GM18499 (cell line): ENCODE data around the gene ANKRD40.

ENCODE experiments used
- ATAC-seq: cut with Tn5 transposase; IDR thresholded peaks from one replicate; pipeline ENCODE4 v1.9.1; 2021; ENCODE audit warnings: moderate number of reproducible peaks; ENCODE audit not compliant: insufficient read depth, unreplicated experiment

Gene ANKRD40

DNA sequence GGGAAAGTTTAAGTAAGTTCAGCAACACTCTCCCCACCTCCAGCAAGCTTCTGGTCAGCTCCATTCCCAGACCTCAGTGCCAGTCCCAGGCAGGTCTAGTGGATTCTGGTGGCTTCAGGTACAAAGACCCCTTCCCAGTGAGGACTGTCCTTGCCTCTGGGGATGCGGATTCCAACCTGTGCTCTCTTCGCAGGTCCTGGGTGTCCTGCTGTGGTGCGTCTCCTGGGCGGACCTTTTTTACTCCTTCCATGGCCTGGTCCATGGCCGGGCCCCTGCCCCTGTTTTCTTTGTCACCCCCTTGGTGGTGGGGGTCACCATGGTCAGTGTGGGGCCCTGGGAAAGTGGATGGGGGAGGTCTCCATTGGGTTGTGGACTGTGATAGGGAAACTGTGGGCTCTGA lies 51.2 kb downstream of the ANKRD40 start:
- no peak for ATAC-seq

DNA sequence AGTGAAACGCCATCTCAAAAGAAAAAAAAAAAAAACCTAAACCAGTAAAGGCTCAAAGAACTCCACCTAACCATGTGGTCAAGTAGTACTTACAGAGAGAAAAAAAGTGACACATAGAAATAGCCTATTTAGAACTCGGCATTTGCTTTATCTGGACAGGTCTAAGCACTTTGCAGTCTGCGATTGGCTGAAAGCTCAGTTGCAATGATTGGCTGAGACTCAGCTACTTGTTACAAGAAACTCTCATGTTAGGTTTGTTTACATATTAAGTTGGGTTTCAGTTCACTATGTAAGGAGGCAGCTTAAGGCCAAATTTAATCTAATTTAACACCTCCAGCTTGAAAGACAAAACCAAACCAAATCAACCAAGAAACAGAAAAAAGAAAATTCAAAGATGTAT lies 54.0 kb downstream of the ANKRD40 start:
- ATAC-seq = no peak

DNA sequence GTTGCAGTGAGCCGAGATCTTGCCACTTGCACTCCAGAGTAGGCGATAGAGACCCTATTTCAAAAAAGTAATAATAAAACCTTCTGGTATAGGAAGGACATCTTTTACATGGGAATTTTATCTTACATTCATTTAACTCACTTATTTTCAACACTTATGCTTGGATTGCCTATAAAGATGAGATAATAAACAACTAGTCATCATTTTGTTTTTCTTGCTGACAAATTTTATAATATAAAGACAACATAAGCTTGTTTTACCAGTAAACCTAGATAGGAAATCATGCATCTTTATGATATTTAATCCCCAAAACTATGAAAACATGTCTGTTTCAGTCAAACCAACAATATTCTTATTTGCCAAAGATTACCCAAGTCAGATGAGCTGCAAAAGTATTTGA lies 56.1 kb downstream of the ANKRD40 start:
- no peak for ATAC-seq

DNA sequence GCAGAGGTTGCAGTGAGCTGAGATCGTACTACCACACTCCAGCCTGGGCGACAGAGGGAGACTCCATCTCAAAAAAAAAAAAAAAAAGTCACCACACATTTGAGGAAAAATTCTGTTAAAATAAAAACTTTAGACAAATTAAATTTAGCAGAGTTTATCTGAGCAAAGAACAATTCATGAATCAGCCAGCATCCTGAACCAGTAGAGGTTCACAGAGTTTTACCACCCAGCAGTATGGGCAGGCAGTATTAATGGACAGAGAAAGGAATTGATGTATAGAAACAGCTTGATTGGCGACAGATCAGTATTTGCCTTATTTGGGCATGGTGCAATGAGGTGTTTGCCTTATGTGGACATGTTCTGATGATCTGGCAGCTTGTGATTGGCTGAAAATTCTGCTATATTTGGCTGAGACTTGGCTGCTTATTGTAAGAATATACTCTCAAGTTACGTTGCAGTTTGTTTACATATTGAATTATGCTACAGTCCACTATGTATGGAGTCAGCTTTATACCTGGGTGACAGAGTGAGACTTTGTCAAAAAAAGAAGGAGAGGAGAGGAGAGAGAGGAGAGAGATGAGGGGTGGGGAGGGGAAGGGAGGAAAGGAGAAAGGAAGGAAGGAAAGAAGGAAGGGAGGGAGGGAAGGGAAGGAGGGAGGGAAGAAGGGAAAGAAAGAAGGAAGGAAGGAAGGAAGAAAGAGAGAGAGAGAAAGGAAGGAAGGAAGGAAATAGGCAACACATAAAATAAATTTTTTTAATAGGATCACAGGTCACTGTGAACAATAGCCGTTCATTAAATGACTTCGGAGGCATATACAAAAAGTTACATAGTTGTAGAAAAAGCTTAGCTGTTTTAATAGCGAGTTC lies 58.4 kb downstream of the ANKRD40 start:
- no peak for ATAC-seq

DNA sequence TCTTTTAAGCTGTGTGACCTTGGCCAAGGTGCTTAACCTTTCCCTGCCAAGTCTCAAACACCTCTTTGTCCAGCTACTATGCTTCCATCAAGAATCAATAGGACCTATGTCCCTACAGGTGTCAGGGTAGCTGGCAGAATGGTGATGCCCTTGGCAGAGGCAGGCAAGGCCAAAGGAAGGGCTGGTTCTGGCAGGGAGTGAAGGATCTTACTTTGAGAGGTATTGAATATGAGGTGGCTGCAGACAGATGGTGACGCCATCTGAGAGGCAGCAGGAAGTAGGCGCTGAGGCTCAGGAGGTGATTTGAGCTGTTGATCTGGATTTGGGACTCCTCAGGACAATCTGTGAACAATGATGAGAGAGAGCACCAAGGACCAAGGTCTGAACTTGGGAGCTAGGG lies 60.5 kb downstream of the ANKRD40 start:
- no peak for ATAC-seq

DNA sequence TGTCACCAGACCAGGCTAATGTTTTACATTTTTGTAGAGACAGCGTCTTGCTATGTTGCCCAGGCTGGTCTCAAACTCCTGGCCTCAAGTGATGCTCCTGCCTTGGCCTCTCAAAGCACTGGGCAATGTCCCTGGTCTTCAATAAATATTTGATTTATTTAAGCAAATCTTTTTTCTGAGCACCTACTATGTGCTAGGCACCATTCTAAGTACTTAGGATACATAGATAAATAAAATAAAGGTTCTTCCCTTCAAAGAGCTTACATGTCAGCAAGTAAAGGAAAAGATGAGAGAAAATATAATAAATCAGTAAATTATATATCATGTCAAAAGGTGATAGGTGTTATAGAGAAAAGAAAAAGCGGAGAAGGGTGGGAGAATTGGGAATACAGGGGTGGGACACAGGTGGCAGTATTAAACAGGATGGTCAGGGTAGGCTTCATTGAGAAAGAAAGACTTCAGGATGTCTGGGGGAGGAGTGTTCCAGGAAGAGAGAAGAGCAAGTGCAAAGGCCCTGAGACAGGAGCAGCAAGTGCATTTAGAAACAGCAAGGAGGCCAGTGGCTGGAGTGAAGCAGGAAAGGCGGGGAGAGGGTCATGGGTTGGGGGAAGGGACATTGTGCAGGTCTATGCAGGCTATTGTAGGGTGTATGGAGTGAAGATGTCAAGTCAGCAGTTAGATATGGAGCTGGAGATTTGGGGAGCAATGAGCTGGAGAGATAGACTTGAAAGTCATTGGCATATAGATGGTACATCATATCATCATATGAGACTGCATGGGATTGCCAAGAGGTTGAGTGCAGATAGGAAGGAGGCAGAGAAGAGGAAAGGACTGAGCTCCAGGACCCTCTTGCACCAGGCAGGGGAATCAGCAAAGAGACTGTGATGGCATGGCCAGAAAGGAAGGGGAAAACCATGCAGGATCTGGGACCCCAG lies 61.7 kb downstream of the ANKRD40 start:
- no peak for ATAC-seq
